HEK293 (cell line): Measurements from ENCODE around the gene RIC8B.

Experiments used
- ZBTB49 ChIP-seq: fragments of 450-650 bp; formaldehyde crosslinking; IDR thresholded peaks from 2 replicates; pipeline ENCODE4 v1.5.1; 2016; ENCODE audit warnings: missing biosample characterization, missing genetic modification characterization, low read depth
- ZBTB6 ChIP-seq: fragments of 450-650 bp; formaldehyde crosslinking; IDR thresholded peaks from 2 replicates; pipeline ENCODE4 v1.5.1; 2017; ENCODE audit warnings: missing biosample characterization, missing genetic modification characterization

Gene RIC8B

GRCh38 chr12:106934277-106934676 is 159.8 kb downstream of the RIC8B start (continued):
- TF ChIP-seq ZBTB49 (no peak), ZBTB6 (tag by site-specific recombination) (no peak)
